GM19324 (cell line): ENCODE results near the gene RAB40A.
"Not testable (repeated sequence)": the region's sequence is repeated elsewhere in the genome, so short reads cannot be mapped to it uniquely, and the experiment has no call there.

Source experiments
- ATAC-seq: cut with Tn5 transposase; IDR thresholded peaks from one replicate; pipeline ENCODE4 v1.9.1; 2021; ENCODE audit warnings: mild to moderate bottlenecking, moderate library complexity; ENCODE audit not compliant: unreplicated experiment, low FRiP score

The RAB40A gene

DNA sequence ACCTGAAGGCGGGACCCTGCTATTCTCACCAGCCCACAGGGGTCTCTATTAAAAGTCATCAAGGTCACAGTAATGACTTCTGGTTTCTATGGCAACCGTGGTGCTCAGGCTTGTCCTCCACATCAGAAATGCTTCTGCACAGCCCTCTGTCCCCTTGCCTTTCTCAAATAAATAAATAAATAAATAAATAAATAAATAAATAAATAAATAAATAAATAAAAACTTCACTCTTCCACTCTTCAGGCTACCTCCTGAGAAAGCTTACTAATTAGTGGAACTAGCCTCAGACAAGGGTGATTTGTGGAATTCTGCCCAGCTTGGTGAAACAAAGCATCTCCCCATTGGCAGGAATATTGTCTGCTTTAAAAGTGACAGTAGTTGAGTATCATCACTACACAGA is 5.5 kb upstream of the RAB40A start:
- ATAC-seq: no peak

DNA sequence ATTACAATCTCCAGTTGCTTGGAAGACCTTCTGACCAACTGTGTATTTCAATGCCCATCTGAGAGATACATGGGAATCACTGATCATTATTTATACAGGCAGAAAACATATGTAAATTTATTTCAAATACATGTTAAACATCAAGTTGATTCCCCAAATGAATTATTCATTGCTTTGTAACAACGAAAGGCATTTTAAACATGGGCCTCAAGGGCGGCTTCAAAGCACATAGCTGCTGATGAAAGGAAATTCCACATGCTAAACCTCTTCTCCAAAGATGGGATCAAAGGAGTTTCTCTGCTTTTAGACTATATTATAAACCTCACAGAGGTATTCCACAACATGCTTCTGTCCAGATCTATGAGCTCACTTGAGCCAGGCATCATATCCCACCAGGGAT is 4.3 kb upstream of the RAB40A start:
- ATAC-seq: no peak

DNA sequence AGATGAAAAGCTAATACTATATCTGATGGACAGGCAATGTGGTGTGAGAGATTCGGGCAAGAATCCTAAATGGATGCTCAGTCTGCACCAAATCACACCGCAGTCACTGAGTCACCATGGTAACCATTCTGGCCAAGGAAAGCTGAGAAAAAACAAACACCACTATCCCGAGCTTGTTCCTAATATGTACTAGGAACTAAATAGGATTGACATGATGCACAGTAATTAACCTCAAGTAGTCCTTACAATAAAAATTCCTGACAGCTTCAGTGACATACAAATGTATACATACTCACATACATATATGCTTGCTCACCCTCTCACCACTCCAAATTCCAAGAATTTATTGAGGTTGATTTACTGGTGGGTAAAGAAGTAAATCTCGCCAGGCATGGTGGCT is 1.1 kb upstream of the RAB40A start:
- no peak for ATAC-seq

DNA sequence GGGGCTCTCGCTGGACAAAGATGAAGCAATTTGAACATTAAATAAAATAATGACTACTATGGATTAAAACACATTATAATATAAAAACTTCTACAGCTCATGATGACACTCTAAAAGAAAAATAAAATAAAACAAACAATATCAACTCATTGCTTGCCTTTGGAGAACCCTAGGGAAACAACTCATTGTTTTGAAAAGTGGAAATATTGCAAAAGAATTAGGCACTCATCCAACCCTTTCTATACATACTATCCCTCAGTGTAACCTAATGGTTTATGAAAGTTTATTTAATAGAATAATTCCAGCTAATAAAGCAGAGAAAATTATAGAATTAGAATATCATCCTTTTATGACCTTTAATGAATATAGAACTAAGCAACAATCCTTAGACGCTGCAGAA is 718 bp downstream of the RAB40A start:
- no peak for ATAC-seq

DNA sequence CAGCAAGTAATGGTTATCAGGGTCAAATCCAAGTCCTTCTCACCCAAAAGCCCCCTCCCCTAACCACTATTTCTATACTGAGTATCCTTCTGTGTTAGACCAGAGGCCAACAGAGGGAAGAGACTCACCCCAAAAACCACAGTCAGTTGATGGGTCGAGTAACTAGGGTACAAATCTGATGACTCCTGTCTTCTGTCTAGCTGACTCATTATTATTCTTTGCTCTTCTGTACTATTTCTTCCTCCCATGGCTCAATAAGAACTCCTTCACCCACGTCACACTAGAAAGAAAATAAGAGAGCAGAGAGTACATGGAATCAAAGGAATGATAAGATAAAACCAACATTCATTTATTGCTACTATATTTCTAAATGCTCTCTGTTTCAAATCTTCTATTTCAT is 2.0 kb downstream of the RAB40A start:
- ATAC-seq: no peak

DNA sequence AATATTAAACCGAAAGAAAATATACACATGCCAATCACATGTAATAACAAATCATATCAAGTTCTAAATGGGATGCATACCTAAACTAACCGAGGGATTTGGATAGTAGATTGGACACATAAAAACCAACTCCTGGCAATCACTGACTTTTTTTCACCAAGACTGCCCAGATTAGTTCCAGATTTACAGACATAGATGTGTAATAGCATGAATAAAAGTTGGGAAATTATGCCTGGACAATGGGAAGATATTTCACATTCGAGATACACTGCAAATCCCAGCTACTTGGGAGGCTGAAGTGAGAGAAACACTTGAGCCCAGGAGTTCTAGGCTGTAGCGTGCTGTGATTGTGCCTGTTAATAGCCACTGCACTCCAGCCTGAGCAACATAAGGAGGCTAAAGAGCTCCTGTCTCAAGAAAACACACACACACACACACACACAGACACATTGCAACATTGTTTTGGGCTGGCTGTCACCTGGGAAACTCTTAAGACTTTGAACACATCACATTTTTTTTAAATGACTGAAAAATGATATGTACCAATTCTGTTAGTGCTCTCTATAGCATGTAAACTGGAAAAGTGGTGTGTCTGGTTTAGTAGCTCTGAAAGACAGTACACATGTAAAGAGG is 5.7 kb downstream of the RAB40A start:
- no peak for ATAC-seq

DNA sequence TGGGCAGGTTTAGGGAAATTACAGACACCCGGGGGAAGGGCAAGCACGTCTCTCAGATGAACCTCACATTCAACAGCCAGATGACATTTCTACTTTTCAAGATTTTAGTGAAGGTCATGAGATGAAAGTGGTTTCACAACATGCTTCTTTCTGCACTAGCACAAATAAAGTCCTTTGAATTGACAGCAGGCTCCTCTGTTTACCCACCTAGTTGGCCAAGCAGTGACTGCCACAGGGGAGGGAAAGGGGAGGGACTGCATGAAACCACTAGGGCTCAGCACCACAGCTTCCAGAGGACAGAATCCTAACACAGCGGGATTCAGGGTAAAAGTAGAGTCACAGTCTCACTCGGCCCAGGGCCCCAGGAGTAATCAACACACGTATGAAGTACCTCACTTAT is 6.2 kb downstream of the RAB40A start:
- ATAC-seq: no peak

DNA sequence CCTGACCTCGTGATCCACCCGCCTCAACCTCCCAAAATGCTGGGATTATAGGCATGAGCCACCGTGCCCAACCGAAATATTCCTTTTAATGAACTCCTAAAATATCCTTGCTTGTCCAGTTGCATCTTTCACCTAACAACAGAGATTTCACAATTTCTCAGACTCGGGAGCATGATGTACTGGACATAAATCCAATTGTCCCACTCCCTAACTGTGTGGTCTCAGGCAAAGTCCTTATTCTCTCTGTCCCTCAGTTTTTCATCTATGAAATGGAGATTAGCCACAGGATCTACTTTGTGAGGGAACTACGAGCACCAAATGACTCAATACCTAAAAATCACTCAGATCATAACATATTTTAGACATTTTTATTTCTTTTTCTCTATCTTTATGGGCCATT is 9.3 kb downstream of the RAB40A start:
- no peak for ATAC-seq

DNA sequence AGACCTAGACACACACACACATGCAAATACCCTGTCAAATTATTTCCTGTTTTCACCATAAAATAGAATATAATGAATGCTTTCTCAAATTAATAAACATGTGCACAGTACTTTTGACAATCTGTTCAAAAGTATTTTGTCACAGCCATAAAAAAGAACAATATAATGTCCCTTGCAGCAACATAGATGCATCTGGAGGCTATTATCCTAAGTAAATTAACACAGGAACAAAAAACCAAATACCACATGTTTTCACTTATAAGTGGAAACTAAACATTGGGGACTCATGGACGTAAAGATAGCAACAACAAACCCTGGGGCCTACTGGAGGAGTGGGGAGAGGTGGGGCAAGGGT is 15.5 kb downstream of the RAB40A start:
- ATAC-seq: no peak

DNA sequence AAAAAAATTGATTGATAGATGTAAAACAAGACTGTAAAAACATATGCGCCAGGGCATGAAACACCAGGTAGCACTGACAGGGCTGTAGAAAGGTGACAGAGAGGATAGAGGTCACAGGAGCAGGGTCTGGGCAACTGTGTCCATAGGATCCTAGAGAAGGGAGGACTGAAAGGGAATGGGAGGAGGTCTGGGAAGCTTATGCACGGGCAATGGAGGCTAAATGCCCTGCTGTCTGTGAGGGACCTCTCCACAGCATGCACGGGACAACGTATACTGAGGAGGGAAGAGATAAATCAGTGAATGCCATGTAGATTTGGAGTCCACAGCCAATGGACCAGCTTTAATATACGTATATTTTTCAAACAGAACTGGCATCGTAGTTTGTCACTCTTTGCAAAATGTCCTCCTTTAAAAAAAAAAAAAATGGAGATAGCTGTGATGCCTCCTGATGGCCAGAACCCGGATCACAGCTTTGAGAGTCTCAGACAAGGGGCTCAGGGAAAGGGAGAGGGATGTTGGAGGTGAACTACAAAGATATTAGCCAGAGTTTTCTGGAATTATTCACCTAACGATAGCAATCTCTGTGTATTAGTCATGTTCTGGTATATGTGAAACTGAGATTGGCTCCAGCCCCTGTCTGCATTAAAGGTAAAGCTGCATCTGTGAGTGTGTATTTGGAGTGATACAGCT is 16.0 kb downstream of the RAB40A start:
- no peak for ATAC-seq

DNA sequence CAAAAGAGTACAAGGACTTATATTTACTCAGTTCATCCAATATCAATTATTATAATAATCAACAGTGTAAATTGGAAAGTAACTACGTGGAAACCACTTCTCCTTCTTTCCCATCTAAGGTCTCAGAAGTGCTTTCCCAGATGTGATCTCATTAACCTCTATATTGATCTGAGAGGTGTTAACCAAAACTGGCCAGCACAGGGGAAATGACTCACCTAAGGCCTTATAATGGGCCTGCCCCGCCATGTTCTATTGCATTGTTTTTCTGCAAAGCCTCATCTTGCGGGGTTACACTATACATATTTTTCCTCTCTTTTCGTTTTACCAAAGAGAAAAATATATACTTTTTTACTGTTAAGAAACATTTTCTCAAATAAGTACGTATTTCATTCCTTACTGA is 20.5 kb downstream of the RAB40A start:
- no peak for ATAC-seq

DNA sequence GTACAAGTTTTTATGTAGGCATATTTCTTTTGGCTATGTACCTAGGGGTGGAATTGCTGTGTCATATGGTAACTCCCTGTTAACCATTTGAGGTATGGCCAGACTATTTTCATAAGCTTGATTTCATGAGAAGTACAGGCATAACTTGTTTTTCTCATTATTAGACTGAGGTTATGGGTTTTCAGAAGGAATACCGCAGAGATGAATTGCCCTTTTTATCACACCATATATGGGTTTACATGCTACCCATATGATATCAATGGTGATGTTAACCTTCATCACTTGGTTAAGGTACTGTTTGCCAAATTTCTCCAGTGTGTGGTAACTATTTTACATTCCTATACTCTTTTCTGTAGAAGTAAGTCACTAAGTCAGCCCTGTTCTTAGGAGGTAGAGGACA is 23.5 kb downstream of the RAB40A start:
- no peak for ATAC-seq

DNA sequence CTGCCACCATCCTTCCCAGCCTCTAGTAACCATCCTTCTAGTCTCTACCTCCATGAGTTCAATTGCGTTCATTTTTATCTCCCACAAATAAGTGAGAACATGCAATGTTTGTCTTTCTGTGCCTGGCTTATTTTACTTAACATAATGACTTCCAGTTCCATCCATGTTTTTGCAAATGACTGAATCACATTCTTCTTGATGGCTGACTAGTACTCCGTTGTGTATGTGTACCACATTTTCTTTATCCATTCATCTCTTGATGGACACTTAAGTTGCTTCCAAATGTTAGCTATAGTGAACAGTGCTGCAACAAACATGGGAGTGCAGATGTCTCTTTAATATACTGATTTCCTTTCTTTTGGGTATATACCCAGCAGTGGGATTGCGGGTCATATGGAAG is 25.7 kb downstream of the RAB40A start:
- ATAC-seq: not testable (repeated sequence)

DNA sequence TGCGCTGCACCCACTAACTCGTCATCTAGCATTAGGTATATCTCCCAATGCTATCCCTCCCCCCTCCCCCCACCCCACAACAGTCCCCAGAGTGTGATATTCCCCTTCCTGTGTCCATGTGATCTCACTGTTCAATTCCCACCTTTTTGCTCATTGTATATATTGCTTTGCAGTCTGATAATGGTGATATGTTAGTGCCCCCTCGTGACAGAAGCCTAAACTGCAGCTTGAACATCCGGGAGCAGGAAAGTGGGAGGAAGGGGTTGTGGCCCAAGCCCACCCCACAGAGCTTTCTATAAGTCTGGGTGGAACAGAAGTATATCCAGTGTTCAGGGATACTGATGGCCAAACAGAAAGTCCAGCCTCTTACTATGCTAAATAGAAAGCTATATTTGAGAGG is 29.6 kb downstream of the RAB40A start:
- ATAC-seq: not testable (repeated sequence)

DNA sequence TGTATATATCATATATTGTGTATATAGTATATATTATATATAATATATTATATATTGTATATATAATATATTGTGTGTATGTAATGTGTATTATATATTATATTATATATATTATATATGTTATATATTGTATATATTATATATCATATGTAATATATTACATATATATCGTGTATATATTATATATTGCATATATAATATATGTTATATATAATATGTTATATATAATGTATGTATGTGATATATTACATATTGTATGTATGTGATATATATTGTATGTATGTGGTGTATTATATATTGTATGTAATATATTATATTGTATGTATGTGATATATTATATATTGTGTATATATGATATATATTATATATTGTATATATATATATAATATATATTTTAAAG is 30.5 kb downstream of the RAB40A start:
- no peak for ATAC-seq

DNA sequence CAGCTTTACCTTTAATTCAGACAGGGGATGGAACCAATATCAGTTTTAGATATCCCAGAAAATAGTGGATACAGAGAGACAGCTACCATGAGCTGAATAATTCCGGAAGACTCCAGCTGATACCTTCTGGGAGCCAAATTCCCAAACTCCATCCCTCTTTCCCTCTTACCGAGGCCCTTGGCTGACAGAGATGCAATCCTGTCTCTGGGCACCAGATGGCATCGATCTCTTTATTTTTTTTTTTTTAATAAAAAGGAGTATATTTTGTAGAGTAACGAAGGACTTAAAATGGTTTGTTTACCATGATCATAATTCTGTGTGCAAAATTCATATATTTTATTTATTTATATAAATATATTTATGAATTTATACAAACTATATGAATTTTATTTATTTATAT is 31.0 kb downstream of the RAB40A start:
- ATAC-seq: no peak

DNA sequence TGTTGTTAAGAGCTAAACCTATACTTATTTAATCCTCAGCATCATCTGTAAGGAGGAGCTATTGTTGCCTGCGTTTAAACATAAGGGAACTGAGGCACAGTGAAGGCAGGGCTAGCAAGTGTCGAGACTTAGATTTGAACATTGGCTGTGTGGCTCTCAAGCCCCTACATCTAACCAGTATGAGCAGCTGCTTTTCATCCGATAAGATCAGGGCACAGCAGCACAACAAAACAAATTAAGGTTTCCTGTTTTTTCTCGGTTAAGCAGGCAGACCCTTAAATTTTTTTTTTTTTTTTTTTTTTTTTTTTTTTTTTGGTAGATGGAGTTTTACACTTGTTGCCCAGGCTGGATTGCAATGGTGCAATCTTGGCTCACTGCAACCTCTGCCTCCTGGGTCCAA is 35.6 kb downstream of the RAB40A start:
- no peak for ATAC-seq

DNA sequence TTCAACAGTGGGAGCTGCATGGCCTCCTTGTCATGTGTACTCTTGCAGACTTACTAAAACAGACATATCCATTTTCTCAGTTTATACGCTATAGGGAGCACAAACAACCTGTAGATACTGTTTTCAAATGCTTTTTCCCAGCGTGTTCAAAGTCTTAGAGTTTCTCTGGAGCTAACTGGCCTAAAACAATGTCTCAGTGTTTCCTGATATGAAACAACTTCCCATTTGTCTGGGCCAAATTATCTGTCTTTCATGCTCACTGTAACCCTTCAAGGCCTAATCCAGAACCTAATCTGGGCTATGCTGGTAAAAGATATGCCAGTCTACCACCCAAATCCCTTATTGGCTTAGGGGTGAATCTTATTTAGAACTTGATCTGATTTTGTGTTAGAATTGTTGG is 38.8 kb downstream of the RAB40A start:
- ATAC-seq: no peak

DNA sequence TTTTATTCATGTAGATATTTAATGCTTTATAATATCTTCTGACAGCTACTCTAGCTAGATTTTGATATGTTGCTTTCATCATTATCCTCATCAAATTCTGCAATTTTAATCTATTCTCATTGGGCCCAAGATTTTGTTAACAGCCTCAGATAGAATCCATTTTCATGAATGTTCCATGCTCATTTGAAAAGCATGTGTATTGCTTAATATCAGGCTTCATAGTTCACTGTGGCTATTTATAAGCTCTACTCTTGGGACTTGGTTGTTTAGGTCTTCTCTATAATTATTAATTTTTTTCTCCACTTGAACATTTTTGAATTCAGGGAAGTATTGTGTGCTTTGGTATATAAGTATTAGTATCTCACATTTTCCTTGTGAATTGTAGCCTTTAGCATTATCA is 41.8 kb downstream of the RAB40A start:
- ATAC-seq: no peak

DNA sequence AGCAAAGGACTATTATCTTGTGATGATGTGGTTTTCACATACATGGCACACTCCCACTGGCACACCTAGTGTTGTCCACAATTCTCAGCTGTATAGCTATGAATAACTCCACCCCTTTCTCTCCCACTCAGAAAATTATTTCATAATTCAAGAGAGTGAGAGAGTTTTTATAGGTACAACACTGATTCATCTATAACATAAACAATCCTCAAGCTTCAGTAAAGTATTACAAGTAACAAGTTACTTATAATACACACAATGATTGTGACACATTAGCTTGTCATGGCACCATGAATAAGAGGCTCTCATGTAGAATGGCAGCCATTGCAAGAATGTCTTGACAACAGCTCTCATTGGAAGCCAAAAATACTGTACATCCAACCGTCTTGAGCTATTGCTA is 43.9 kb downstream of the RAB40A start:
- ATAC-seq: no peak

DNA sequence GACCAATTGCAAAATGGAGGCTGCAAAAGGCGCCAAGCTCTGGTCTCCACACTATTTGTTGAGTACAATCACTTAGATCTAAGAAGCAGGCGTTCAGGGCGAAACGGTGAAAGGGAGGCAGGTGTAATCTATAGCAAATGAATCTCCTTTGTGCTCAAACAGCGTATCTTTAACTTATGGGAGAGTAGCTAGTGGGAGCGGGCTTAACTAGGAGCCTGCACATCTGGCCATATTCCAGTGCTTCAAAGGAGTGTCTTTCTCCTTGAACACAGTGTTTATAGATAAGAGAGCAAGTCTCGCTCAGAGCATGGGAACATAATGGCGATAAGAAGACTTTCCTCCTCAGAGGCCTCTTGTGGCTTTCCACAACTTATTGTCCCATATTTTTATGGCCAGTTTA is 49.3 kb downstream of the RAB40A start:
- ATAC-seq: not testable (repeated sequence)

DNA sequence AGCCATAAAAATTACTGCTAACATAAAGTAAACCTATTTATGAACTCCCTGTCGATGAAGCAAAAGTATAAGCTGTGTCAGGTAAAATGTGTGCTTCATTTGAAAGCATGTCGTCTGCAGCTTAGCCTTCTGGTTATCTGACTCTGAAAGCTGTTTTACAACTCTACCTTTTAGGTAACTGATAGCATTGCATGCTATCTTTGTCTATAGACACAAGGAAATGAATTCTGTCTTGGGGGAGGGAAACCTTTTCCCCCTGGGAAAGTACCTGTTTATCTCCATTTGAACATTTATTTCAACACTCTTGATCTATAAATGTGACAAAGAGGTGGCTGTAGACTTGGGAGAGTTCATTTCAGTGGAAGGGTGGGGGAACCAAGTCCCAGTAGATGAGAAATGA is 51.4 kb downstream of the RAB40A start:
- ATAC-seq: no peak

DNA sequence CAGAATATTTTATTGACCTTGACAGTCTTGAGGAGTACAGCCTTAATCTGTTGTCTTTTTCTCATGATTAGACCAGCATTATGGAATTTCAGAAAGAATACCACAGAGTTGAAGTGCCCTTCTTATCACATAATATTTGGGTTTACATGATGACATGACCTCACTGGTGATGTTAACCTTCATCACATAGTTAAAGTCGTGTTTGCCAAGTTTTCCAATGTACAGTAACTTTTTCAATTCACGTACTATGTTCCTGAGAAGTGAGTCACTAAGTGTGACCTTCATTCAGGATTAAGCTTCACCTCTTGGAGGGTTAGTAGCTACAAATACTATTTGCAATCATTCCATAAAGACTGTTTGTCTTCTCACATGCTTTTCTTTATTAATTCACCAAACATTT is 52.1 kb downstream of the RAB40A start:
- ATAC-seq: no peak
